G401 (cell line): ENCODE measurements around the gene TAF6. TPM values are rescaled to one million over a fixed set of nuclear protein-coding genes. Genes with fewer than 3 reads are reported as not detected.

Experiments
- DNase-seq: peaks from one replicate; pipeline ENCODE4 v3.0.0-alpha.2; 2015; ENCODE audit warnings: low spot score
- in situ Hi-C: cut with HindIII; loops from 2 replicates; pipeline ENCODE4 v1.10.0; 2016; ENCODE audit warnings: low sequenced_read_pairs, mixed read lengths
- total RNA-seq: library from RNA; depleted of rRNA; stranded (reverse); fragments of >200 nt; shearing (Covaris generic); gene quantifications from 2 replicates; pipeline ENCODE4 v1.2.3, GENCODE V29; 2014; rRNA removed

Gene TAF6
- total RNA-seq = 26.6 and 45.6 TPM in 2 replicates

GRCh38 chr7:100119072-100119969 lies at the start of gene TAF6, which contains the start of gene CNPY4:
TAF6 (minus strand) TSS chr7:100119358; CDS start chr7:100114209, 5,149 bp downstream.
CNPY4 (plus strand) TSS chr7:100119634; CDS start chr7:100119745, 111 bp downstream.
- DNase-seq = peak; percentile 97
- in situ Hi-C loops = no loop called here

DNA sequence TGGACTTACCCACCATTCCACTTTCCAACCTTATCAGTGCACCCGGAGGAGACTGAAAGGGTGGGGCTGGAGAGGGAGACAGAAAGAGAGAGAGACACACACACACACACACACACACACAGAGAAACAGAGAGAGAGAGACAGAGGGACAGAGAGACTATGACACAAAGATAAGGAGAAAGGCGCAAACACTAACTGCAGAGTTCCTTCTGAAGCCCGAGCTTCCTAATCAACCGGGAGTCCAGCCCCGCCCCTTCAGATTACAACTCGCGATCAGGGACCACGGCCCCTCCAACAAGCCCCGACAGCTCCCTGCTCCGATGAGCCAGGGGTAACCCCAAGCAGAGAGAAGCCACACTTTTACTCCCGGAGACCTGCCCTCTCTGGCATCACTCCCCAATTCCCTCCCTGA lies 48.8 kb upstream of the TAF6 start:
- no peak for DNase-seq
- in situ Hi-C loops = no loop called here

DNA sequence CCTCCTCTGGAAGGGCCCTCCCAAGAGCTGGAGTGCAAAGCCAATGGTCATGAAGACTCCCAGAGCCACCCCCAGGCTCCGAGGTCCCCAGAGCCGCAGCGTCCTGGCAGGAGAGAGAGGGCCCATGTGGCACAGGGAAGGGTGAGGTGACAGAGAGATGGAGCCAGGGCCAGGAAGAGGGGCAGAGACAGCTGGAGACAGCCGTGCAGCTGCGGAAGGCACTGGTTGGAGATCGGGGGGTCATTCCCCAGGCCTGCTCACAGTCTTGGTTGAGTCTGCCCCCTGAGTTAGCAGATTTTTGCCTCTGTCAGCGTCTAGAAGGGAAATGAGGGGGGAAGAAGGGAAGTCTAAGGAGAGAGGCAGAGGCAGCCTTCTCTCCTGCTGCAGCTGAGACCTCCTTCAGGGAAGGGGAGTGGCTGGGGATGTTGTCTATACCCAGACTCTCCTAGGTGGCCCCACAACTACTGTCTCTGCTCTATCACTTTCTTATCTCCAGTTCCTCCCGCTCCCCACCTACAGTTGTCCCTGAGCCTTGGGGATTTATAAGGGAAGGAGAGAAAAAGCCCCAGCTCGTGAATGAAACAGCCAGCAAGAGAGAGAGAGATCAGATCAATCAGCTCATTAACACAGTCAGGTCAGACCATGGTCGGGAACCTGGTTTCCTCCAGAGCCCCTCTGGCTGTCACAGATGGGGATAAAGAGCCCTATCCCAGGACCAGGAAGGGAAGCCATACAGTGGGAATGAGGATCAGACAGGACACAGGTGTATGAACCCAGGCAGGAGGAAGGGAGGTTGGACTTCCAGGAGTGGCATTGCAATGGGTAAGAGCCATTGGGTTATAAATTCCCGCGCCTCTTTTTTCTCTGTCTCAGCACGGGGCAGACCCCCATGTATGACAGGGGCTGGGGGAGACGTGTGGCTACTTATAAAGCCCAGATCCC lies 48.1 kb upstream of the TAF6 start:
- no peak for DNase-seq
- in situ Hi-C loops = no loop called here

- no peak for DNase-seq
- in situ Hi-C loops = no loop called here
These were observed 47.3 kb upstream of the TAF6 start for GRCh38 chr7:100166317-100166940.

DNA sequence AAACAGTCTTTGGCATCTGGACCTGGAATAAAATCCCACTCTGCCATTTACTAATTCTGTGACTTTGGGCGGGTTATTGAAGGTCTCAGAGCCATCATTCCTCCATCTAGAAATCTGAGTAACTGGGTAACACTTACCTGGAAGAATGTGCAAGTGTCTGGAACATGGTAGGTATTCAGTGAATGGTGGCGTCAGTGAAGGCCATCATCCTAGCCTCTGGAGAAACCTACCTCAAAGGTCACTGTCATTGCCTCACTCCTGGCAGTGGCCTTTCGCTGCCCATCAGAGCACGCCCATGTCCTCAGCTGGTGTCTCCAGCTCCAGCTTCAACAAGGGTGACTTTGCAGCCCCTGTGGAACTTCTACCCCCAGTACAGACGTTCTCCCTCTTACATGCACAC lies 44.7 kb upstream of the TAF6 start:
- DNase-seq = no peak
- in situ Hi-C loops = no loop called here

DNA sequence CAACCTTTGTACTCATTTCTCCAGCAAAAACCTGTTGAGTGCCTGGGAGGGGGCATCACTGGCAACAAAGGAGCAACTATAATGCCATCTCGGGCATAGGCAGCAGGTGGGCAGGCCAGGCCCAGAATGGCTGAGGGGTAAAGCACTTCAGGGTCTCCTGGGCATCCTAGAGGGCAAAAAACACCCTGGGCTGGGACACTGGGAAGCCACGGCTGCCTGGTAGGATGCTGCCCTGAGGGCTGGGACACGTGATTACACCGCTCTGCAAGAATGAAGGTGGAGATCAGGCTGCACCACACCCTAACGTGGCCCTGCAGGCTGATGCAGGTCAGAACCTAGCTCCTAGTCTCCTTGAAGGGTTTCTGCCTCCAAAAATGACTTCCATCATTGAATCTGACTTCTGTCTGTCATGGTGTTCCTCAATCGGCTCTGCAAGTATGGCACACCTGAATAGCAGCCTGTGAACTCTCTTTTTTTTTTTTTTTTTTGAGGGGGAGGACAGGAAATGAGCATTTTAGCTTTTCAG lies 43.9 kb upstream of the TAF6 start:
- in situ Hi-C loops = no loop called here
- DNase-seq = no peak

GRCh38 chr7:100160067-100160466 lies 40.9 kb upstream of the TAF6 start:
- in situ Hi-C loops = no loop called here
- no peak for DNase-seq

DNA sequence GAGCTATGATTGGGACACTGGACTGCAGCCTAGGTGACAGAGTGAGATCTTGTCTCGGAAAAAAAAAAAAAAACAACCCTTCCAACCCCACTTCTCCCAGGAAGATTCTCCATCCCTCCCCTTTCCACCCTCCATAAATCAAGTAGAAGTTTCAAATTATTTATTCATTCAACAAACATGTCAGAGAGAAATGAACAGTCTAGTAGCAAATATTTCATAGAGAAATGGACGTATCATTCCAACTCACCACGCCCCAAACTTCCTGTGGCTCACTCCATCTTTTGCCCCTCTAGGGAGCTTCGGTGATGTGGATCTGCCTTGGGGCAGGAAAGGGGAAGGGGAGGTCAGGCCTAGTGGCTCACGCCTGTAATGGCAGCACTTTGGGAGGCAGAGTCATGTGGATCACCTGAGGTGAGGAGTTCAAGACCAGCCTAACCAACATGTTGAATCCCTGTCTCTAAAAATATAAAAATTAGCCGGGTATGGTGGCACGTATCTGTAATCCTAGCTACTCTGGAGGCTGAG lies 40.0 kb upstream of the TAF6 start:
- no peak for DNase-seq
- in situ Hi-C loops = no loop called here

- peak; percentile 85 for DNase-seq
- in situ Hi-C loops = no loop called here
These were observed 39.3 kb upstream of the TAF6 start, which contains the start of gene TRAPPC14 for GRCh38 chr7:100158229-100159098. TRAPPC14 (minus strand) TSS chr7:100158723; CDS start chr7:100158499, 224 bp downstream.

- peak; percentile 65 for DNase-seq
- in situ Hi-C loops = no loop called here
These were observed 38.4 kb upstream of the TAF6 start for GRCh38 chr7:100157334-100158228.

DNA sequence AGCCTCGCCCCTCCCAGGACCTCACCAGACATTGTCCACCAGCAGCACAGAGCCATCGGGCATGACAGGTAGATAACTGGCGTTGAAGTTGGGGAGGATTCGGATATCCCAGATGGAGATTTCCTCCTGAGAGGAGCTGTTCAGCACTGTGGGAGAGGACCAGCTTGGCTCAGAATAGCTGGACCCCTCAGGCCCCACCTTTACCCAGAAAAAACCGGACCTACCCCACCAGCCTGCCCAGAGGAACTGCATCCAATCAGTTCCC lies 37.8 kb upstream of the TAF6 start:
- no peak for DNase-seq
- in situ Hi-C loops = no loop called here

DNA sequence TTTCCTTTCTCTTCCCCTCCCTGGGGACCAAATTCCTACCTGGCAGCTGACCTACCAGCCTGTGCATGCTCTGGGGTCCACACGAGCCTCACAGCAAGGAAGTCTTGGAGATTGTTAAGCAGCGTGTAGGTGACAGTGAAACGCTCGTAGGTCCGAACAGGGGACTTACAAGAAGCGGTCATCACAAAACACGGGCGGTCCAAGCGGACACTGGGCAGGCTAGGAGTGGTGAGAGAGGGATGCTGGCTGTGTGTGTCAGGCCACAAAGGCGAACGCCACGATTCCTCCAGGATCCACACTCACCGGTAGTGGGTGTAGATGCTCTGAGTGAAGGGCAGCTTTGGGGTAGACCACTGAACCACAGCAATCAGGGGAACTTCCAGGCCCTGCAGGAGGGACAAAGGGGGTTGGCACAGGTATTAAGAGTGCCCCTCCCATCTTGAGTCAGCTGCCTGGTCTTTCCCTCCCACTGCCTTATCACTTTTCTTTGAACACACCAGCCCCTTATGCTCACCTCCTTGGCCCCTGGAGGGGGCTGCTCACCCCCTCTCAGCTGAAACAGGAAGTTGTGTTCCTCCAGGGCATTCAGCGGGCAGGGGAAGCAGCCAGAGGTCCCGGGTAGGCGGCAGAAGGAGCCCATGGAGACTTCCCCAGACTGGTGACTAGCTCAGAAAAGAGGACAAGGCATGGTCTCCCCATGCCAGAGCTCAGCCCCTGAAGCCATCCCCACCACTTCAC lies 37.3 kb upstream of the TAF6 start:
- in situ Hi-C loops = no loop called here
- DNase-seq = no peak

DNA sequence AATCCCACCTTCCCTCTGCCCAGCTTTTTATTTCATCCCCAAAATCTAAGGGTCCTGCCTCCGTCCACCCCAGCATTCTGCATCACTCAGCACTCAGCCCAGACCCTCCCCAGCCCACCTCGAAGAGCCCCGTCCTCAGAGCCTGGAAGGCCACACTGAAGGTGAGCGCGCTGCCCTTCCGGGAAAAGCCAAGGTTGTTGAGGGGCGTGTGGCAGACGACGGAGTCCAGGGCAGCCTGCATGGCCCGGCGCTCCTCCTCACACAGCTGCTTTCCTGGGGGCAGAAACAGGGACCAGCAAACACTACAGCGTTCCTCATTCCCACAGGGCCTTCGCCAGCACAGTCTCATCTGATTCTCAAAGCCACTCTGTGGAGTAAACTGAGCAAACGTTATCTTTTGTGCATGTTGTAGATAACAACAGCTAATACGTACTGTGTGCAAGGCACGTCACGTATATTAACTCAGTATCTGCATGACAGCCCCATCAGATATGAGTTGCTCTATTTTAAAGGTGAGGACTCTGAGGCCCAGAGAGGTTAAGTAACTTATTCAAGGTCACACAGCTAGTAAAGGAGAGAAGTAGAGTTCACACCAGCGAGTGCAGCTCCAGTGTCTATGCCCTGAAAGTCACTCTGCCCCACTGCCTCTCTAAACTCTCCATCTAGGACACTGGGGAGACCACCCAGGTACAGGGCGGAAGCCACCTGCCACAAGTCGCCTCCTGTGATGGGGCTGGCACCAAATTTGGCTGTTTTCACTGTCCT lies 36.6 kb upstream of the TAF6 start:
- no peak for DNase-seq
- in situ Hi-C loops = no loop called here

GRCh38 chr7:100154651-100155491 lies 35.7 kb upstream of the TAF6 start:
- in situ Hi-C loops = no loop called here
- no peak for DNase-seq
